Measurements from ENCODE around the gene WDR18. TPM values are rescaled to one million over a fixed set of nuclear protein-coding genes. Genes with fewer than 3 reads are reported as not detected.
A peak's percentile ranks its signal among the peaks of the same experiment; 100 is the strongest.
"Not testable (repeated sequence)": the region's sequence is repeated elsewhere in the genome, so short reads cannot be mapped to it uniquely, and the experiment has no call there.

Gene WDR18
- total RNA-seq, 1 donor from 2014 or later = 38.6 TPM

DNA sequence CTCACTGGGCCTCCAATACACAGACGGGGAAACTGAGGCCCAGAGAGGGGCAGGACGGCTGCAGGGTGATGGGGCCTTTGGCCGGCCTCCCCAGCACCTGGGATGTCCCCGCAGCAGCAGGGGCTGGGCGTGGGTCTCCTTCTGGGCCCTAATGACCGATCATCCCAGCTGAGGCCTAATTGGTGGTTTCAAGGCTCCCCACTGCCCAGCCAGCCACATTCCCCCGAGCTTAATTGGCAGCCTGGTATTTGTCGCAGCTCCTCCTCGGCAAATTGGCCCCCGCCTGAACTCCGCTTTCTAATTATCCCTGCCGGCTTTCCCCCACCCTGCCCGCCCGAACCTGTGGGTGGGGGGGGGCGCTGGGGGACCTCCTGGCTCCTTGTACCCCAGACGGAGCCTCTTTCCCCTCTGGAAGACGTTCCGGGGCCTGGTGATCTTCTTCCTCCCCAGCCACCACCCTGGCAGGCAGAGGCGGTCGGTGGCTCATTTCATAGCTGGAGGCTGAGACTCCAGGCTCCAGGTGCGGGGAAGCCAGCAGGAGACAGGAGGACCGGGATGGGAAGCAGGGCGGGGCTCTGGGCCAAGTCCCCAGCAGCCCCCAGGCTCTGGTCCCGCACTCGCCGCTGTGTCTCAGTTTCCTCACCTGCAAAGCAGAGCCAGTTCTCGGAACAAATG, 27.2 kb upstream of the WDR18 start:
- Histone ChIP-seq H4K20me1 (ENCODE audit: low read depth) (peaks cover 53% of the 10 kb centered on the region), H3K9me3 (ENCODE audit: low read depth) (no peaks in the 10 kb centered on the region), H3K4me1 (peaks cover 47% of the 10 kb centered on the region), H3K27me3 (no peaks in the 10 kb centered on the region), H3F3A (ENCODE audit: low read depth) (peaks cover 30% of the 10 kb centered on the region), H3K36me3 (no peaks in the 10 kb centered on the region), H3K4me3 (no peak overlapping the region), H3K4me2 (peak overlapping the region; percentile 62), H3K9ac (no peak overlapping the region), H3K79me2 (ENCODE audit: low read depth) (peaks cover 77% of the 10 kb centered on the region), H2AFZ (replicated peaks) (no peak overlapping the region), H3K27ac (peak overlapping the region; percentile 98)
- peak overlapping the region; percentile 60 for H3K27ac Mint-ChIP-seq
- H3K4me1 Mint-ChIP-seq = peaks cover 45% of the 10 kb centered on the region
- TF ChIP-seq EZH2 (IDR thresholded peaks at IDR 0.05) = no peak
- TF ChIP-seq, protein P1, sequence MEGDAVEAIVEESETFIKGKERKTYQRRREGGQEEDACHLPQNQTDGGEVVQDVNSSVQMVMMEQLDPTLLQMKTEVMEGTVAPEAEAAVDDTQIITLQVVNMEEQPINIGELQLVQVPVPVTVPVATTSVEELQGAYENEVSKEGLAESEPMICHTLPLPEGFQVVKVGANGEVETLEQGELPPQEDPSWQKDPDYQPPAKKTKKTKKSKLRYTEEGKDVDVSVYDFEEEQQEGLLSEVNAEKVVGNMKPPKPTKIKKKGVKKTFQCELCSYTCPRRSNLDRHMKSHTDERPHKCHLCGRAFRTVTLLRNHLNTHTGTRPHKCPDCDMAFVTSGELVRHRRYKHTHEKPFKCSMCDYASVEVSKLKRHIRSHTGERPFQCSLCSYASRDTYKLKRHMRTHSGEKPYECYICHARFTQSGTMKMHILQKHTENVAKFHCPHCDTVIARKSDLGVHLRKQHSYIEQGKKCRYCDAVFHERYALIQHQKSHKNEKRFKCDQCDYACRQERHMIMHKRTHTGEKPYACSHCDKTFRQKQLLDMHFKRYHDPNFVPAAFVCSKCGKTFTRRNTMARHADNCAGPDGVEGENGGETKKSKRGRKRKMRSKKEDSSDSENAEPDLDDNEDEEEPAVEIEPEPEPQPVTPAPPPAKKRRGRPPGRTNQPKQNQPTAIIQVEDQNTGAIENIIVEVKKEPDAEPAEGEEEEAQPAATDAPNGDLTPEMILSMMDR (IDR thresholded peaks at IDR 0.05) = no peak
- no peak for TF ChIP-seq EZH2phosphoT487 (IDR thresholded peaks at IDR 0.05)
- H3K27me3 Mint-ChIP-seq (ENCODE audit: insufficient read depth, low read depth) = peaks cover 2% of the 10 kb centered on the region
- peaks cover 4% of the 10 kb centered on the region for H3K36me3 Mint-ChIP-seq
- H3K9me3 Mint-ChIP-seq = no peaks in the 10 kb centered on the region
- peak overlapping the region; percentile 27 for H3K4me3 Mint-ChIP-seq
- peak; percentile 91 for DNase-seq (ENCODE audit: low spot score)

DNA sequence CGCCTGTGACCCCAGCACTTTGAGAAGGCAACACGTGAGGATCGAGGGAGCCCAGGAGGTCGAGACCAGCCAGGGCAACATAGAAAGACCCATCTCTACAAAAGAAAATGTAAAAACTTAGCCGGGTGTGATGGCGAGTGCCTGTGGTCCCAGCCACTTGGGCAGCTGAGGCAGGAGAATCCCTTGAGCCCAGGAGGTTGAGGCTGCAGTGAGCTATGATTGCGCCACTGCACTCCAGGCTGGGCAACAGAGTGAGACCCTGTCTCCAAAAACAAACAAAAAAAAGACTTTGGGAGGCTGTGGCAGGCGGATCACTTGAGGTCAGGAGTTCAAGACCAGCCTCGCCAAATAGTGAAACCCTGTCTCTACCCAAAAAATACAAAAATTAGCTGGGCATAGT, 26.6 kb upstream of the WDR18 start:
- H3K4me1 Mint-ChIP-seq = peaks cover 48% of the 10 kb centered on the region
- peak overlapping the region; percentile 98 for H3K27ac ChIP-seq
- H3K27me3 Mint-ChIP-seq (ENCODE audit: insufficient read depth, low read depth); H3K9me3 ChIP-seq (ENCODE audit: low read depth); H2AFZ ChIP-seq (replicated peaks); H3K36me3 ChIP-seq; H3K9me3 Mint-ChIP-seq; H3K4me3 ChIP-seq; DNase-seq (ENCODE audit: low spot score); H3K9ac ChIP-seq; H3K36me3 Mint-ChIP-seq; H3K27me3 ChIP-seq: not testable (repeated sequence)
- H3K4me3 Mint-ChIP-seq = peak overlapping the region; percentile 27
- peaks cover 45% of the 10 kb centered on the region for H3K4me1 ChIP-seq
- H4K20me1 ChIP-seq (ENCODE audit: low read depth) = peaks cover 46% of the 10 kb centered on the region
- peak overlapping the region; percentile 60 for H3K27ac Mint-ChIP-seq
- peaks cover 30% of the 10 kb centered on the region for H3F3A ChIP-seq (ENCODE audit: low read depth)
- peak overlapping the region; percentile 62 for H3K4me2 ChIP-seq
- peaks cover 70% of the 10 kb centered on the region for H3K79me2 ChIP-seq (ENCODE audit: low read depth)

DNA sequence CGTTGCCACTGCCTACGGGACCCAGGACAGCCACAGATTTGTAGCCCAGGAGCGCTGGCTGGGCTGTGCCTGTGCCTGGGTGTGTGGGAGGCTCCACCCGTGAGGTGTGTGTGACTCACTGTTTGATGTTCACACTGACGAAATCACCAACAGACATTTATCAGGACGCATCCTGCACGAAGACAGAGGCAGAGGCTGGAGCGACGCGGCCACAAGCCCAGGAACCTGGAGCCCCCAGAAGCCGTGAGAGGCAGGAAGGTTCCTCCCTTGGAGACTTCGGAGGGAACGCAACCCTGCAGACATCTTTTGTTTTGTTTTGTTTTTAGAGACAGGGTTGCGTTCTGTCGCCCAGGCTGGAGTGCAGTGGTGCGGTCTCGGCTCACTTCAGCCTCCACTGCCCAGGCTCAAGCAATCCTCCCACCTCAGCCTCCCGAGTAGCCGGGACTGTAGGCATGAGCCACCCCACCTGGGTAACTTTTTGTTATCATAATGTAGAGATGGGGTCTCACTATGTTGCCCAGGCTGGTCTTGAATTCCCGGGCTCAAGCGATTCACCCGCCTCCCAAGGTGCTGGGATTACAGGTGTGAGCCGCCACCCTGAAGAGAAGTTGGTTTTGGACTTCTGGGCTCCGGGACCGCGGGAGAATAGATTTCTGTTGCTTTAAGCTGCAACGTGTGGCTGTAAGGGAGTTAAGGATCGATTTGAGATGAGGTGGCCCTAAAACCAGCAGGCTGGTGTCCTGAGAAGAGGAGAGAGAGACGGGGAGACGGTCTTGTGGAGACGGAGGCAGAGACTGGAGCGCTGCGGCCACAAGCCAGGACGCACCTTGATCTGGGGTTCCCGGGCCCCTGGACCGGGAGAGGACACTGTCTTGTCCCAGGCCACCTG, 24.9 kb upstream of the WDR18 start:
- TF ChIP-seq EZH2 (IDR thresholded peaks at IDR 0.05) = no peak
- no peak for TF ChIP-seq EZH2phosphoT487 (IDR thresholded peaks at IDR 0.05)
- TF ChIP-seq, protein P1 (IDR thresholded peaks at IDR 0.05) = no peak
- Histone ChIP-seq H3K4me1 (peaks cover 29% of the 10 kb centered on the region), H2AFZ (replicated peaks) (no peak overlapping the region), H3K4me2 (no peak overlapping the region), H3K27ac (peak overlapping the region; percentile 8), H3K79me2 (ENCODE audit: low read depth) (peaks cover 53% of the 10 kb centered on the region), H3K4me3 (no peak overlapping the region), H4K20me1 (ENCODE audit: low read depth) (peaks cover 29% of the 10 kb centered on the region), H3K36me3 (no peaks in the 10 kb centered on the region), H3F3A (ENCODE audit: low read depth) (peaks cover 27% of the 10 kb centered on the region), H3K9ac (no peak overlapping the region), H3K9me3 (ENCODE audit: low read depth) (no peaks in the 10 kb centered on the region), H3K27me3 (no peaks in the 10 kb centered on the region)
- Mint-ChIP-seq H3K27me3 (ENCODE audit: insufficient read depth, low read depth) (peaks cover 4% of the 10 kb centered on the region), H3K4me3 (peak overlapping the region; percentile 46), H3K36me3 (peaks cover 8% of the 10 kb centered on the region), H3K27ac (peak overlapping the region; percentile 79), H3K9me3 (no peaks in the 10 kb centered on the region), H3K4me1 (peaks cover 40% of the 10 kb centered on the region)
- DNase-seq (ENCODE audit: low spot score) = no peak

Data from neural progenitor cell (in vitro differentiated cells).